IPS DF 6.9 (cell line): ENCODE data around the gene MUC5B.

Experiments used
- DNase-seq: peaks from one replicate; pipeline ENCODE4 v3.0.0-alpha.2; 2013; ENCODE audit warnings: low read depth, low spot score
- H3K27ac ChIP-seq: one replicate; pipeline ENCODE4 v1.5.1; 2013; ENCODE audit warnings: low read length, control low read depth
- H3K27me3 ChIP-seq: 2 replicates; pipeline ENCODE4 v1.6.1; 2013; ENCODE audit warnings: mild to moderate bottlenecking, low read length; ENCODE audit not compliant: control insufficient read depth, insufficient read depth
- H3K36me3 ChIP-seq: 2 replicates; pipeline ENCODE4 v1.6.1; 2013; ENCODE audit warnings: low read length; ENCODE audit not compliant: control insufficient read depth, insufficient read depth
- H3K4me1 ChIP-seq: 2 replicates; pipeline ENCODE4 v1.6.1; 2013; ENCODE audit warnings: low read length; ENCODE audit not compliant: control insufficient read depth, insufficient read depth
- H3K4me3 ChIP-seq: 2 replicates; pipeline ENCODE4 v1.5.1; 2013; ENCODE audit warnings: mild to moderate bottlenecking, low read length
- H3K9me3 ChIP-seq: 2 replicates; pipeline ENCODE4 v1.6.1; 2013; ENCODE audit warnings: low read length, inconsistent platforms; ENCODE audit not compliant: control insufficient read depth, insufficient read depth
- WGBS: extraction: QIAGEN DNeasy Blood & Tissue Kit; methylation state at CpG from one replicate; pipeline ENCODE4 v1.1.7; 2013; ENCODE audit warnings: mixed read lengths, missing lambda C conversion rate; ENCODE audit not compliant: insufficient read length, insufficient coverage; 5-methylcytosine and 5-hydroxymethylcytosine counted together

The MUC5B gene

DNA sequence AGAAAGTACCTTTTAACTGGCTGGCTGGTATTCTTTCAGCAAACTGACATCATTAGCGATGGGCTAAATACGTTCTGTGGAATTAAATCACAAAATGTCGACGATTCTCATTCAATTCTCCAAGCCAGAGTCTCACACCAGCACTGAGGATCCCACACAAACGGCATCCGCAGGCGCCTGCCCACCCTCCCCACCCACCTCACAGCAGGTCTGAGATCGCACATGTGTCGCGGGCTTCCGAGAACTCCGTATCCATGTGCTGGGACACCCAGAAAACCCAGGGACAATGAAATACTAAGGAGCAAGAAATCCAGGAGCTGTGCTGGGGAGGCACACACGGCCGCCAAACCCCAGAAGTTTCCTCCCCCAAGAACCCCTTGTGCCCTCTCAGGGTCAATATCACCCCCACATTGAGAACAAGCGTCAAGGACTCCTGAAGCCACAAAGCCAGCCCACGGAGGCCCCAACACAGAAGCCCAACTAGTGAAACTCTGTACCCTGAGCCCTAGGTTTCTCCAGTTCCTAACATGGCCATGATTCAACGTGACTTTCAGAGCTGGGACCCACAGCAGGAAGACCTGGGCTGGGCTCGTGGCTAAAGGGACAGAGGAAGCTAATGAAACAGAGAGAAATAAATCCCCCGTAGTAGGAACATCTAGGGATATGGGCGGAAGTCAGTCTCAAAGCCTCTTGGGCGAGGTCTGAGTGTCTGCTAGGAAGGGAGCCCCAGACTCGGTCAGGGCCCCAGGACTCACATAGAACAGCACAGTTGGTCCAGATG is 78.5 kb downstream of the MUC5B start:
- no peaks in the 10 kb centered on the region for H3K9me3 ChIP-seq
- no peak for DNase-seq
- no peaks in the 10 kb centered on the region; the same call in 1 of the 2 replicates for H3K4me1 ChIP-seq
- peaks cover 2% of the 10 kb centered on the region; the same call in 1 of the 2 replicates for H3K36me3 ChIP-seq
- H3K27ac ChIP-seq, result no peak overlapping the region
- no CpG with 5 or more reads among the region's 22 CpGs for WGBS
- H3K4me3 ChIP-seq, result no peak overlapping the region
- H3K27me3 ChIP-seq, result no peaks in the 10 kb centered on the region

DNA sequence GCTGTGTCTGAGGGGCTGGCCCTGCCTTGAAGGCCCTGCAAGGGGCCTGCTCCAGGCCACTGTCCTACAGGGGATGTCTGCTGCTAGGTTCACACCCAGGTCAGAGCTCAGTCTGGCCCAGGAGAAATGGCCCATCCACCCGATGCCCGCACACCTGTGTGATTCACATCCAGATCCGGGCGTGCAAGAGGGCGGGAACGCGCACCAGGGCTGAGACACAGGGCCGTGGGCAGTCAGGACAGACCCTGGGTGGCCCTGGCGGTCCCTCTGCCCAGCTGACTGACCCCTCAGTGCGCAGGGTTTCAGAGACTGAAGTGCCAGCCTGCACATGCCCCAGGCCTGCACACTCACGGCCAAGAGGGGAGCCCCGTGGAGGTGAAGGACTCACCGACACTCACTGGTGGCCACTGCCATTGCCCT is 79.2 kb downstream of the MUC5B start:
- DNase-seq, result no peak
- H3K4me3 ChIP-seq, result no peak overlapping the region

DNA sequence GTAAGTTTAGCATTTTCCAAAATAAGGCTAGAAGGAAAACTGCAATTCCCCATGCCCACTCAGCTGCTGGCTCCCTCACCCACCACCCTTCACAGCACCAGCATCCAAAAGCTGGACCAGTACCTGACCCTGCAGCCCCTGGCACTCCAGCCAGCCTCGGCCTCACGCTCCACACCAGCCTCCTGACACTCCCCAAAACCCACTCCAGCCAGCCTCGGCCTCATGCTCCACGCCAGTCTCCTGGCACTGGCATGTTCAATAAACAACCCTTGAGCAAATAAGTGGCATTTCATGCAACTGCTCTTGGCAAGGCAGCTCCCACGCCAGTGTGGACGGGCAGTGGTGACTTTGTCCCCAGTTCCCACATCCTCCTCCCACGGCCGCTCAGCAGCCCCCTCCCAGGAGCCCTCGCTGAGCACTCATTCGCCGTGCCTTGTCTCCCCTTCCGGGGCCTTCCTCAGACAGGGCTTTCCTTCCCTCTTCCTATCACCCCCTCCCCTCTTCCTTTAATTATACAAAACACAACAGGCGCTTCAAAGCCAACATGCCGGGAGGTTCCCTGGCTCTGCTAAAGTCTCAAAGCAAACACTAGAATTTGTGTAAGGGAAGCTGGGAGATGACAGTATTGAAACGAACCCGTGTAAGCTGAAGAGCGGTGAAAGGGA is 79.7 kb downstream of the MUC5B start:
- Histone ChIP-seq H3K4me3 (no peak overlapping the region), H3K27ac (no peak overlapping the region), H3K36me3 (peaks cover 2% of the 10 kb centered on the region; the same call in 1 of the 2 replicates), H3K27me3 (no peaks in the 10 kb centered on the region), H3K4me1 (no peaks in the 10 kb centered on the region; the same call in 1 of the 2 replicates), H3K9me3 (no peaks in the 10 kb centered on the region)
- no CpG with 5 or more reads among the region's 17 CpGs for WGBS
- no peak for DNase-seq

More for the DNA sequence above, 79.2 kb downstream of the MUC5B start:
- peaks cover 2% of the 10 kb centered on the region; the same call in 1 of the 2 replicates for H3K36me3 ChIP-seq
- no peaks in the 10 kb centered on the region for H3K27me3 ChIP-seq
- H3K9me3 ChIP-seq, result no peaks in the 10 kb centered on the region
- H3K4me1 ChIP-seq, result no peaks in the 10 kb centered on the region; the same call in 1 of the 2 replicates
- no CpG with 5 or more reads among the region's 13 CpGs for WGBS
- no peak overlapping the region for H3K27ac ChIP-seq

DNA sequence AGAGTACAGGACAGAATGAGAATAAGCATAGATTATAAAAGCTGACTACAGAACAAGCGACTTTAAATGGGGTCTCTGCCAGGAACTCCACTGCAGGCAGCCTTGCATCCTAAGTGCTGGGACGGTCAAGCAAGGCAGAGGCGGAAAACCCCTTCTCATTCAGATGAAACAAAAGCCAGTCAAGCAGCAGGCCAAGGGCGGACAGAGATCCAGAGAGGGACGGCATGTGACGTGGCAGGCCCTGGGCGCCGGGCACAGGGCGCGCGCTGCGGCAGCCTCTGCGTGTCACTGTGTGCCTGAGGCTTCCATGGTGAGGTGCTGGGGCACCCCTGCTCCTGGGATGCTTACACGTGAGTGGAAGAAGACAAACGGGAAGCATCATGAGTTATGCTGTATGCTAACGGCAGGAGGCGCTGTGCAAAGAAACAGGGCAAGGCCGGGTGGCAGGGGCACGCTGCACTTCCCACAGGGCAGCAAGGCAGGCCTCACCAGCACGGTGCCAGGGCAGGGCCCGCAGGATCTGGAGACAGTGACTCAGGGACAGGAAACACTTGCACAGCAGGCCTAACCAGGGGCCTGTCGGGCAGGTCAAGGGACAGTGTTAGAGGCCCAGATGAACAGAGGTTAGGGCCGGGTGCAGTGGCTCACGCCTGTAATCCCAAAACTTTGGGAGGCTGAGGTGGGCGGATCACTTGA is 80.4 kb downstream of the MUC5B start:
- Histone ChIP-seq H3K36me3 (no peaks in the 10 kb centered on the region; the same call in 1 of the 2 replicates), H3K4me3 (no peak overlapping the region), H3K4me1 (no peaks in the 10 kb centered on the region; the same call in 1 of the 2 replicates), H3K9me3 (no peaks in the 10 kb centered on the region), H3K27me3 (no peaks in the 10 kb centered on the region), H3K27ac (no peak overlapping the region)
- DNase-seq, result no peak
- no CpG with 5 or more reads among the region's 25 CpGs for WGBS

DNA sequence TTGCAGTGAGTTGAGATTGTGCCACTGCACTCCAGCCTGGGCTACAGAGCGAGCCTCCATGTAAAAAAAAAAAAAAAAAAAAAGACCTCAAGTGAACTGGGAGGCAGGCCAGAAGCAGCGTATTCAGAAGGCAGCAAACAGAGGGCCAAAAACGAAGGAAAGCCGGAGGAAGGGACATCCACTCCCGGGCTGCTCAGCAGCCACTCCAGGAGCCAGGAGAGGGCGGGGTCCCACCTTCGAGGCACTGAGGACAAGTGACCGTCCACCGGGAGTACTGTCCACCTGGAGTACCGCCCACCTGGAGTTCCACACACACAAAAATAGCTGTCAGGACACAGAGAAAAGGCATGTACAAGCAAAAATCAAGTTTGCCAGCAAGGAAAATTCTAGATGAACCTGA is 81.1 kb downstream of the MUC5B start:
- H3K9me3 ChIP-seq, result no peaks in the 10 kb centered on the region
- no peak overlapping the region for H3K4me3 ChIP-seq
- no peaks in the 10 kb centered on the region; the same call in 1 of the 2 replicates for H3K36me3 ChIP-seq
- no peaks in the 10 kb centered on the region for H3K27me3 ChIP-seq
- no peak overlapping the region for H3K27ac ChIP-seq
- H3K4me1 ChIP-seq, result no peaks in the 10 kb centered on the region; the same call in 1 of the 2 replicates
- WGBS, result no CpG with 5 or more reads among the region's 10 CpGs
- no peak for DNase-seq

DNA sequence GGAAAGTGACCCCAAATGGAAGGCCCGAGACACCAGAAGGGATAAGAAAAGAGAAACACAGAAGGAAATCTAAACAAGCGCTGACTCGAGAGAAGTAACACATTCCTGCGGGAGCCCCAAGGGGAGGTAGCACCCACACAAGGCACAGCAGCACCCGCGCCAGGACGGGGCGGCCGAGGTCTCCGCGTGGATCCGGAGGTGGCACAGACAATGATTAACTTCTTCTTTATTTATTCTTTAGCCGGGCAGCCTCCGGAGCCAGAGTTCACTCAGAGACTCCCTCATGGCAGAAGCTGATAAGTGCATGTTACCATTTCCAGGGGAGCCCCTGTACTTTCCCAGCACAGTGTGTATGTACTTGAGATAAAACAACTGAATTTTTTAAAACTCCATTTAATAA is 81.5 kb downstream of the MUC5B start:
- no peaks in the 10 kb centered on the region; the same call in 1 of the 2 replicates for H3K4me1 ChIP-seq
- H3K36me3 ChIP-seq, result no peaks in the 10 kb centered on the region; the same call in 1 of the 2 replicates
- H3K9me3 ChIP-seq, result no peaks in the 10 kb centered on the region
- H3K27me3 ChIP-seq, result no peaks in the 10 kb centered on the region
- no peak for DNase-seq
- no CpG with 5 or more reads among the region's 14 CpGs for WGBS
- no peak overlapping the region for H3K27ac ChIP-seq
- no peak overlapping the region for H3K4me3 ChIP-seq

DNA sequence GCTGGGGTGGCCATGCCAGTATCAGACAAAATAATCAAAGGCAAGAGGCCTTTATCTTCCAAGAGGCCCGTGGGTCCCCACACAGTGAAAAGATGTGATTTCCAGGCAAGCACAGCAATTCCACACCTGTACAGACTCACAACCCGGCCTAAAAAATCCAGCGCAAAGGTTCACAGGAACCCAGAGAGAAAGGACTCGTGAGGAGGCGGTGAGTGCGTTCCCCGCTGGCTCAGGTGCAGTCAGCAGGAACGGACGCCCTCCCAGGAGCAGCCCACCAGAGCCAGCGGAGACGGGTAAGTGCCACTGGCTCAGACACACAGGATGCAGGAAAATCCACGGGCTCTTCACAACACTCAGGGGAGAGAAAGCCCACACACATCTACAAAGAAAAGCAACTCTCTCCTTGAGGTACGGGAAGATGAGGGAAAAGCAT is 82.2 kb downstream of the MUC5B start:
- no peak overlapping the region for H3K4me3 ChIP-seq
- no CpG with 5 or more reads among the region's 13 CpGs for WGBS
- H3K27me3 ChIP-seq, result no peaks in the 10 kb centered on the region
- H3K4me1 ChIP-seq, result no peaks in the 10 kb centered on the region; the same call in 1 of the 2 replicates
- DNase-seq, result no peak
- H3K27ac ChIP-seq, result no peak overlapping the region
- no peaks in the 10 kb centered on the region; the same call in 1 of the 2 replicates for H3K36me3 ChIP-seq
- H3K9me3 ChIP-seq, result no peaks in the 10 kb centered on the region

DNA sequence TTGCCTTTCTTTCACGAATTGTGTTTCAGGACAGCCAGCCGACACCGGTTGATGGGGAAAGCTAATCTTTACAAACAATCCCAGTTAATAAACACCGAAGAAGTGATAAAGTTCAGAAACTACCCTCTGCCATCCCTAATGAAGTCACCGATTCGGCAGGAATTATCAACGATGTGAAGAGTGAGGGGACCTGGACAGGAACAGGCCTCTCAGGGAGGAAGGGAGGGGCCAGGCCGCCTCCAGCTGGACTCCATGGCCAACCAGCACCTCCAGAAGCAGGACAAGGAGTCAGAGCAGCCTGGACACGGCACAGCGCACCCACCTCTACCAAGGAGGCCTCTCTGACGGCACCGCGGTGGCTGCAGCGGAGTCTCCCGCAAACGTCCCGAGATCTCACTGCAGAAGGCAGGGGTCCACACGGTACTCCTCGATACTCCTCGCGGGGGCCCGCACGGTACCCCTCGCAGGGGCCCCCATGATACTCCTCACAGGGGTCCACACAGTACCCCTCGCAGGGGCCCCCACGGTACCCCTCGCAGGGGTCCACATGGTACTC is 82.7 kb downstream of the MUC5B start:
- no CpG with 5 or more reads among the region's 27 CpGs for WGBS
- H3K4me3 ChIP-seq, result no peak overlapping the region
- DNase-seq, result no peak
- H3K36me3 ChIP-seq, result no peaks in the 10 kb centered on the region; the same call in 1 of the 2 replicates
- no peaks in the 10 kb centered on the region for H3K27me3 ChIP-seq
- H3K4me1 ChIP-seq, result no peaks in the 10 kb centered on the region; the same call in 1 of the 2 replicates
- no peaks in the 10 kb centered on the region for H3K9me3 ChIP-seq
- H3K27ac ChIP-seq, result no peak overlapping the region

DNA sequence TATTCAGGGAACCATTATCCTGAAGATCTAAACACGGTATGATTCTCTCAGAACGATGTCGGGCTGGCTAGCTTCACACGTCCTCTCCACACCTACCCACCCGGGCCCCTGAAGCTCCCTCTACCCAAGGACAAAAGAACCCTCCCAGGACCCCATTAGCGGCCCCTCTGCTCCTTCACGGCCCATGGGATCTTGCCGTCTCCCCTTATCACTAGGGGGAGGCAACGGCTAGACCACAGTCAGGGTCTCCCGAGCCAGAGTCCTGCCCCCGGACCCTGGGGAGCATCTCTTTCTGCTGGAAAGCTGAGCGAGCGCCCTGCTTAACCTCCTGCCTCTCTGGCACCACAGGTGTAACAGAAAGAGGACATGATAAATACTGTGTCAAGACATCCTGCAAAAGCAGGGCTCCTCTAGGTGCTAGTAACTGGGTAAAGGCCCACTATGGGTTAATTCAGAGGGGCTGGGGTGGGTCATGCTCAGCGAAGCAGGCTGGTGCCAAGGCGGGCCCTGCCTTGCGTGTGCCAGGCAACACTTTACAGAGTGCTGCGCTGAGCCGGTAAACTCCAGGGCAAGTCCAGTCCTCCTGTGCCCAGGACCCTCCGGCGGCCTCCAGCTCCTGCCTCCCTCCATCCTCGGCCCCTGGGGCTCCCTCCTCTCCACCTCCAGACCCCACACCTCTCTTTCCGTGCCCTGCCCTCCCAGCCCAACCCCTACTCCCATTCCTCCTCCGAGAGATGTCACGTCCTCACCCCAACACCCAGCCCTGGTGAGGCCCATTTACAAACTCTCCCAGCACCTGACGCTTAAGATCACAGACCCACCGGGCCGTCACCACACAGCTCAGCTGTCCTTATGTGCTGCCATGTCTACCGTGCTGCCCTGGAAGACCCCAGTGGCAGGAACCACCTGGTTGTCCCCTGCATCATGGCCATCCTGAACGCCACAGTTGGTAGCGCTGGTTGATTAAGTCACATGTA is 83.6 kb downstream of the MUC5B start:
- no CpG with 5 or more reads among the region's 30 CpGs for WGBS
- no peaks in the 10 kb centered on the region for H3K27me3 ChIP-seq
- H3K4me1 ChIP-seq, result no peaks in the 10 kb centered on the region; the same call in 1 of the 2 replicates
- no peak for DNase-seq
- no peaks in the 10 kb centered on the region for H3K9me3 ChIP-seq
- H3K4me3 ChIP-seq, result no peak overlapping the region
- no peak overlapping the region for H3K27ac ChIP-seq
- H3K36me3 ChIP-seq, result no peaks in the 10 kb centered on the region; the same call in 1 of the 2 replicates
